Mammary epithelial cell (primary cell): ENCODE results near the gene LRCOL1.

Experiments used
- CTCF ChIP-seq, 2 donors: IDR thresholded peaks in 1 of 2; conservative IDR thresholded peaks in 1 of 2; 2 replicates each; pipeline ENCODE4 v1.5.1; 2011 to 2012; ENCODE audit warnings: inconsistent platforms in 2 of 2, low read length in 2 of 2, mild to moderate bottlenecking in 2 of 2, control low read depth in 1 of 2, low read depth in 1 of 2; ENCODE audit not compliant: insufficient read depth in 1 of 2; ENCODE audit errors: extremely low read depth in 1 of 2
- EZH2 ChIP-seq: IDR thresholded peaks from 2 replicates; pipeline ENCODE4 v1.6.1; 2012; ENCODE audit warnings: low read length, inconsistent platforms, borderline replicate concordance

GRCh38 chr12:132569856-132570480, 40.4 kb downstream of the LRCOL1 start:
- TF ChIP-seq CTCF (conservative IDR thresholded peaks at IDR 0.05 in 1 of 2, IDR thresholded peaks at IDR 0.05 in 1 of 2; ENCODE audit: extremely low read depth in 1 of 2, insufficient read depth in 1 of 2, low read depth in 1 of 2, low read length in 2 of 2) (no peak), EZH2 (no peak)
